HFFc6 (cell line): ENCODE results near the gene STBD1. TPM values are rescaled to one million over a fixed set of nuclear protein-coding genes. Genes with fewer than 3 reads are reported as not detected.
"Not testable (repeated sequence)": the region's sequence is repeated elsewhere in the genome, so short reads cannot be mapped to it uniquely, and the experiment has no call there.

Experiments
- DNase-seq: peaks from one replicate; pipeline ENCODE4 v3.0.0-alpha.2; 2018
- H3K27ac Mint-ChIP-seq: 2 replicates; pipeline ENCODE4 v1.8.0; 2020; ENCODE audit warnings: mild to moderate bottlenecking, mixed read lengths
- H3K27me3 Mint-ChIP-seq: 2 replicates; pipeline ENCODE4 v1.8.0; 2021; ENCODE audit warnings: mild to moderate bottlenecking, moderate library complexity, mixed read lengths; ENCODE audit not compliant: insufficient read depth
- H3K36me3 Mint-ChIP-seq: 2 replicates; pipeline ENCODE4 v1.8.0; 2021; ENCODE audit warnings: low read depth, mixed read lengths
- H3K4me1 Mint-ChIP-seq: 2 replicates; pipeline ENCODE4 v1.8.0; 2020; ENCODE audit warnings: low read depth, mixed read lengths
- H3K4me3 Mint-ChIP-seq: 2 replicates; pipeline ENCODE4 v1.8.0; 2020; ENCODE audit warnings: mild to moderate bottlenecking, moderate library complexity, mixed read lengths
- H3K9me3 Mint-ChIP-seq: 2 replicates; pipeline ENCODE4 v1.8.0; 2020; ENCODE audit warnings: mild to moderate bottlenecking, mixed read lengths
- CTCF ChIP-seq: fragments of 200-600 bp; sonication (generic); IDR thresholded peaks from 2 replicates; pipeline ENCODE4 v1.5.0; 2021; ENCODE audit warnings: antibody characterized with exemption, mild to moderate bottlenecking
- total RNA-seq, 6 experiments: library from RNA; stranded (reverse); fragmentation: NEBNext Ultra II Directional; extraction: Animal tissue kit (Norgen Biotek cat#: 25700); gene quantifications; 2 replicates in 1 of 6; 3 replicates in 5 of 6; pipeline ENCODE4 v1.2.3, GENCODE V29; 2021

STBD1 gene
- total RNA-seq, 6 experiments from 2014 or later: 4.3 to 6.0 (median 5.4) TPM

- no peak overlapping the region for H3K27ac Mint-ChIP-seq
- no peaks in the 10 kb centered on the region for H3K36me3 Mint-ChIP-seq
- no peak for TF ChIP-seq CTCF
- peaks cover 7% of the 10 kb centered on the region for H3K4me1 Mint-ChIP-seq
- no peak overlapping the region for H3K4me3 Mint-ChIP-seq
- peaks cover 30% of the 10 kb centered on the region for H3K27me3 Mint-ChIP-seq
- DNase-seq: no peak
- no peaks in the 10 kb centered on the region for H3K9me3 Mint-ChIP-seq
These were observed 27.9 kb upstream of the STBD1 start for GRCh38 chr4:76278583-76278982.

GRCh38 chr4:76279462-76279861 lies 27.1 kb upstream of the STBD1 start:
- no peak for TF ChIP-seq CTCF
- H3K27ac Mint-ChIP-seq: no peak overlapping the region
- DNase-seq: no peak
- no peak overlapping the region for H3K4me3 Mint-ChIP-seq
- H3K36me3 Mint-ChIP-seq: no peaks in the 10 kb centered on the region
- peaks cover 7% of the 10 kb centered on the region for H3K4me1 Mint-ChIP-seq
- peaks cover 29% of the 10 kb centered on the region for H3K27me3 Mint-ChIP-seq
- no peaks in the 10 kb centered on the region for H3K9me3 Mint-ChIP-seq

- Mint-ChIP-seq H3K4me1 (peaks cover 7% of the 10 kb centered on the region), H3K9me3 (peaks cover 5% of the 10 kb centered on the region; the same call in 1 of the 2 replicates), H3K4me3 (no peak overlapping the region), H3K27ac (no peak overlapping the region), H3K36me3 (no peaks in the 10 kb centered on the region), H3K27me3 (peaks cover 22% of the 10 kb centered on the region)
- no peak for DNase-seq
- no peak for TF ChIP-seq CTCF
These were observed 25.8 kb upstream of the STBD1 start for GRCh38 chr4:76280488-76281441.

DNA sequence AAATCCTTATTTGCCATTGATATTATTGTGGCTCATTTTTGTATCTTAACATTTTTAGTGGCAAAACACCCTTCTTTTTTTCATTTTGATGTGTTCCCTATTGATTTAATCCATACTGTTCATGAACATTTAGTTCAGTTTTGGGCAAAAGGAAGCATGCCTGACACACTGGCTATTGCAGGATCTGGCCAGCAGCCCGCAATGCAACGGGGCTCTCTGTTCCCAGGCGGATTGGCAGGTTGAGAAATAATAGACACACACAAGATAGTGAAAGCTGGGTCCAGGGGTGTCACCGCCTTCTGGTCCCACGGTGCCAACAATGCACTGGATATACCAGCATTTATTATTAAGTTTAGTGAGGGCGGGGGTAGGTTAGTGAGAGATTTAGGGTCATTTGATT lies 24.9 kb upstream of the STBD1 start:
- H3K36me3 Mint-ChIP-seq, DNase-seq, H3K4me3 Mint-ChIP-seq, H3K4me1 Mint-ChIP-seq, H3K27ac Mint-ChIP-seq: not testable (repeated sequence)
- peaks cover 13% of the 10 kb centered on the region for H3K9me3 Mint-ChIP-seq
- peaks cover 20% of the 10 kb centered on the region for H3K27me3 Mint-ChIP-seq

DNA sequence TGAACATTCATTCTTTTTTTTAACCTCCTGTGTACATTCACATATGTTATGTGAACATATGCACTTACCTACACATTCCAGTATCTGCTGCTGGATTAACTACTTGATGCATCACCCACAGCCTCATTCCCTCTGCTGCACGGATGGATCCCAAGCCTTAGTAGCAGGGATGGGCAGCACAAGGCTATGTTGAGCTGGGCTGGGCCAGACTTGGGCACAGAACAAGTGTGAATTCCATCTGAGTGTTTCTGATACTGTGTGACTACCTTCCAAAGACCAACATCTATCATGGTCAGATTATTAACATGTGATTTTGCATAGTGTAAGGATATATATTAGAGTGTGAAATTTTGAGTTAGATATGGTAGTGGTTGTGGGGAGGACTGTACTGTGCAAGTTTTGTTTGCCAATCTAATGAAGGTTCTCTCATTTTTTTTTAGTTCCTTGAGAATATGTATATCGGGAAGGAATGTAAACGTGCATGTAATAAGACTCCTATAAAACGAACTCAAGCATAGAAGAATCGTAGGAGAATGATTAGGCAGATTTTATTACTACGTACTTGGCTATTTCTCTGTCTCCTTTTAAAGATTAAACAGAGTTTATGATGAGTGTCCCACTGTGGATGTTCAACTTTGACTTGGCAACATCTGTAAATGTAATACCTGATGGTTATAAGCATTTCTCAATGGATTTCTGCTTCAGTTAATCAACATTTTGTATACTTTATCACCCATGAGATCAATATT lies 23.4 kb upstream of the STBD1 start:
- peaks cover 14% of the 10 kb centered on the region for H3K9me3 Mint-ChIP-seq
- no peak for TF ChIP-seq CTCF

DNA sequence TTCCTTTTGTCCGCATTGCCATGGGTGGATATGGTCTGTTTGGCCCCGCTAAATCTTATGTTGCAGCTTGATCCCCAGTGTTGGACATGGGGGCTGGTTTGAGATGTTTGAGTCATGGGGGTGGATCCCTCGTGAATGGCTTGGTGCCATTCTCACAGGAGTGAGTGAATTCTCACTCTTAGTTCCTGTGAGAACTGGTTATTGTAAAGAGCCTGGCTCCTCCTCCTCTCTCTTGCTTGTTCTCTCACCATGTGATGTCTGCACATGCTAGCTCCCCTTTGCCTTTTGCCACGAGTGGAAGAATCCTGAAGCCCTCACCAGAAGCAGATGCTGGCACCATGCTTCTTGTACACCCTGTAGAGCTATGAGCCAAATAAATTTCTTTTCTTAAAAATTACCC lies 22.6 kb upstream of the STBD1 start:
- no peak overlapping the region for H3K4me3 Mint-ChIP-seq
- no peak for DNase-seq
- peaks cover 17% of the 10 kb centered on the region for H3K27me3 Mint-ChIP-seq
- no peaks in the 10 kb centered on the region for H3K4me1 Mint-ChIP-seq
- peaks cover 14% of the 10 kb centered on the region for H3K9me3 Mint-ChIP-seq
- H3K36me3 Mint-ChIP-seq: no peaks in the 10 kb centered on the region
- TF ChIP-seq CTCF: no peak
- no peak overlapping the region for H3K27ac Mint-ChIP-seq

More for the DNA sequence above, 23.4 kb upstream of the STBD1 start:
- Mint-ChIP-seq H3K4me1 (peaks cover under 1% of the 10 kb centered on the region; the same call in 1 of the 2 replicates), H3K27ac (no peak overlapping the region), H3K27me3 (peaks cover 19% of the 10 kb centered on the region), H3K36me3 (no peaks in the 10 kb centered on the region), H3K4me3 (no peak overlapping the region)
- DNase-seq: no peak

GRCh38 chr4:76287811-76288210 lies 18.7 kb upstream of the STBD1 start:
- H3K4me1 Mint-ChIP-seq, DNase-seq, H3K4me3 Mint-ChIP-seq, H3K27ac Mint-ChIP-seq, H3K36me3 Mint-ChIP-seq: not testable (repeated sequence)
- Mint-ChIP-seq H3K27me3 (peaks cover 31% of the 10 kb centered on the region), H3K9me3 (peaks cover 14% of the 10 kb centered on the region)
